ENCODE data around the gene OR2D2.
A peak's percentile ranks its signal among the peaks of the same experiment; 100 is the strongest.
"Not testable (repeated sequence)": the region's sequence is repeated elsewhere in the genome, so short reads cannot be mapped to it uniquely, and the experiment has no call there.

OR2D2 gene

GRCh38 chr11:6876914-6877313 lies 15.4 kb downstream of the OR2D2 start:
- no peak for DNase-seq
- no peak for ATAC-seq

- no peak for ATAC-seq
- DNase-seq: no peak
Measured at GRCh38 chr11:6876325-6876724, 16.0 kb downstream of the OR2D2 start, which contains the start of gene OR10A4. Gene OR10A4 (plus strand): TSS chr11:6876625. CDS start chr11:6876648, 23 bp downstream.

- DNase-seq: no peak
- no peak for ATAC-seq
Measured at GRCh38 chr11:6875761-6876160, 16.5 kb downstream of the OR2D2 start.

GRCh38 chr11:6871278-6871677 lies 21.0 kb downstream of the OR2D2 start:
- ATAC-seq (no peak), DNase-seq (no peak)

- DNase-seq (no peak), ATAC-seq (no peak)
Measured at GRCh38 chr11:6864438-6864837, 27.9 kb downstream of the OR2D2 start.

- ATAC-seq: no peak
- DNase-seq: no peak
Measured at GRCh38 chr11:6862961-6863360, 29.3 kb downstream of the OR2D2 start, which contains the start of gene OR10A2. Gene OR10A2 (plus strand): TSS chr11:6863057. CDS start chr11:6869755, 6,698 bp downstream.

- DNase-seq (no peak), ATAC-seq (peak; percentile 49)
Measured at GRCh38 chr11:6856871-6857270, 35.4 kb downstream of the OR2D2 start.

- DNase-seq (no peak), ATAC-seq (no peak)
Measured at GRCh38 chr11:6855971-6856541, 36.2 kb downstream of the OR2D2 start.

GRCh38 chr11:6854801-6855200 lies 37.5 kb downstream of the OR2D2 start:
- DNase-seq, ATAC-seq: not testable (repeated sequence)

- ATAC-seq (no peak), DNase-seq (no peak)
Measured at GRCh38 chr11:6850526-6850925, 41.8 kb downstream of the OR2D2 start.

GRCh38 chr11:6845383-6845782 lies 46.9 kb downstream of the OR2D2 start, which contains the start of gene OR10A5:
Gene OR10A5 (plus strand): TSS chr11:6845683. CDS start chr11:6845683, 0 bp downstream.
- DNase-seq: no peak
- no peak for ATAC-seq

- ATAC-seq (no peak), DNase-seq (no peak)
Measured at GRCh38 chr11:6844356-6844755, 47.9 kb downstream of the OR2D2 start.

- DNase-seq (no peak), ATAC-seq (no peak)
Measured at GRCh38 chr11:6843670-6844069, 48.6 kb downstream of the OR2D2 start.

- ATAC-seq: no peak
- no peak for DNase-seq
Measured at GRCh38 chr11:6841694-6842093, 50.6 kb downstream of the OR2D2 start.

All from stimulated activated naive CD8-positive, alpha-beta T cell treated with anti-CD3 and anti-CD28 coated beads, Interleukin-15, Interleukin-2, amounts not matched to agents 100 U/mL and 50 U/mL, for 24 hours (primary cell).